GM18517 (cell line): Measurements from ENCODE around the gene RBM44.
"Not testable (repeated sequence)": the region's sequence is repeated elsewhere in the genome, so short reads cannot be mapped to it uniquely, and the experiment has no call there.

ENCODE experiments used
- ATAC-seq: cut with Tn5 transposase; IDR thresholded peaks from one replicate; pipeline ENCODE4 v1.9.1; 2021; ENCODE audit warnings: mild to moderate bottlenecking, moderate library complexity; ENCODE audit not compliant: unreplicated experiment

RBM44 gene

GRCh38 chr2:237854295-237854694 is 55.7 kb downstream of the RBM44 start:
- ATAC-seq, result no peak

- ATAC-seq, result no peak
Measured at GRCh38 chr2:237857791-237858190, 59.2 kb downstream of the RBM44 start.

GRCh38 chr2:237858294-237859081 is 59.9 kb downstream of the RBM44 start:
- ATAC-seq, result no peak

GRCh38 chr2:237859082-237859433 is 60.5 kb downstream of the RBM44 start:
- no peak for ATAC-seq

GRCh38 chr2:237859533-237860272 is 61.1 kb downstream of the RBM44 start, which contains the start of gene RAMP1:
Gene RAMP1 (plus strand): TSS chr2:237859623. CDS start chr2:237859676, 53 bp downstream.
- no peak for ATAC-seq

- no peak for ATAC-seq
Measured at GRCh38 chr2:237860273-237860935, 61.8 kb downstream of the RBM44 start.

- ATAC-seq, result no peak
Measured at GRCh38 chr2:237861875-237862527, 63.4 kb downstream of the RBM44 start.

- ATAC-seq, result no peak
Measured at GRCh38 chr2:237862528-237862895, 63.9 kb downstream of the RBM44 start.

- ATAC-seq, result no peak
Measured at GRCh38 chr2:237863102-237863511, 64.5 kb downstream of the RBM44 start.

GRCh38 chr2:237863689-237864443 is 65.3 kb downstream of the RBM44 start:
- ATAC-seq, result no peak

GRCh38 chr2:237864444-237864931 is 65.9 kb downstream of the RBM44 start:
- no peak for ATAC-seq

GRCh38 chr2:237864940-237865622 is 66.5 kb downstream of the RBM44 start:
- ATAC-seq, result no peak

- no peak for ATAC-seq
Measured at GRCh38 chr2:237865623-237866041, 67.1 kb downstream of the RBM44 start.

- ATAC-seq, result no peak
Measured at GRCh38 chr2:237866101-237866621, 67.6 kb downstream of the RBM44 start.

GRCh38 chr2:237867465-237867864 is 68.9 kb downstream of the RBM44 start:
- no peak for ATAC-seq

- not testable (repeated sequence) for ATAC-seq
Measured at GRCh38 chr2:237868074-237868473, 69.5 kb downstream of the RBM44 start.

GRCh38 chr2:237868631-237869342 is 70.2 kb downstream of the RBM44 start:
- ATAC-seq, result no peak

GRCh38 chr2:237869343-237870102 is 70.9 kb downstream of the RBM44 start:
- ATAC-seq, result no peak
